PC-9 (cell line): ENCODE measurements around the gene ARHGEF6. TPM values are rescaled to one million over a fixed set of nuclear protein-coding genes. Genes with fewer than 3 reads are reported as not detected.

Experiments used
- BruUV-seq: library from RNA; stranded (reverse); fragments of 400-500 nt; replicated peaks from 2 replicates; lab custom pipeline; 2021; lab: Mats Ljungman, UMichigan
- CTCF ChIA-PET: fragments of 300-600 bp; sonication (Branson Sonifier 250); formaldehyde crosslinking; loops from one replicate; lab custom pipeline; 2022; ENCODE audit warnings: antibody characterized with exemption; lab: Charles Lee
- POLR2A ChIA-PET: fragments of 300-600 bp; sonication (Branson Sonifier 250); formaldehyde crosslinking; loops from one replicate; lab custom pipeline; 2022; ENCODE audit warnings: antibody characterized with exemption; ENCODE audit not compliant: unreplicated experiment; lab: Charles Lee
- DNase-seq, 2 experiments: peaks; one replicate each; pipeline versions ENCODE4 v3.0.0 to v3.0.0-alpha.2; 2015 to 2022; ENCODE audit warnings: mixed read lengths in 1 of 2
- H2AFZ ChIP-seq: fragments of 200-600 bp; sonication (generic); 2 replicates; pipeline ENCODE4 v1.8.1; 2017; ENCODE audit warnings: antibody characterized with exemption
- H3F3A ChIP-seq: fragments of 200-600 bp; sonication (generic); 2 replicates; pipeline ENCODE4 v1.8.1; 2017; ENCODE audit warnings: antibody characterized with exemption, mild to moderate bottlenecking, low read depth; ENCODE audit not compliant: insufficient read depth
- H3K27ac ChIP-seq: fragments of 200-600 bp; sonication (generic); 2 replicates; pipeline ENCODE4 v1.6.1; 2016; ENCODE audit warnings: mixed run types
- H3K27me3 ChIP-seq: fragments of 200-600 bp; sonication (generic); 2 replicates; pipeline ENCODE4 v1.6.1; 2016; ENCODE audit warnings: low read depth, mixed run types; ENCODE audit not compliant: insufficient read depth
- H3K36me3 ChIP-seq: fragments of 200-600 bp; sonication (generic); 2 replicates; pipeline ENCODE4 v1.6.1; 2016; ENCODE audit warnings: low read depth, mixed run types
- H3K4me1 ChIP-seq: fragments of 200-600 bp; sonication (generic); replicated peaks from 2 replicates; pipeline ENCODE4 v1.6.1; 2016; ENCODE audit warnings: mixed run types; ENCODE audit not compliant: insufficient read depth
- H3K4me2 ChIP-seq: fragments of 200-600 bp; sonication (generic); 2 replicates; pipeline ENCODE4 v1.6.1; 2017; ENCODE audit warnings: mixed run types
- H3K4me3 ChIP-seq: fragments of 200-600 bp; sonication (generic); 2 replicates; pipeline ENCODE4 v1.6.1; 2016; ENCODE audit warnings: mixed run types
- H3K79me2 ChIP-seq: fragments of 200-600 bp; sonication (generic); 2 replicates; pipeline ENCODE4 v1.6.1; 2017; ENCODE audit warnings: low read depth, mixed run types
- H3K9me2 ChIP-seq: fragments of 200-600 bp; sonication (generic); 2 replicates; pipeline ENCODE4 v1.8.1; 2017; ENCODE audit warnings: mild to moderate bottlenecking; ENCODE audit not compliant: insufficient read depth
- H3K9me3 ChIP-seq: fragments of 200-600 bp; sonication (generic); 2 replicates; pipeline ENCODE4 v1.8.1; 2016; ENCODE audit warnings: low read depth; ENCODE audit not compliant: insufficient read depth
- H4K20me1 ChIP-seq: fragments of 200-600 bp; sonication (generic); 2 replicates; pipeline ENCODE4 v1.8.1; 2017; ENCODE audit not compliant: insufficient read depth
- CTCF ChIP-seq: fragments of 200-600 bp; sonication (generic); conservative IDR thresholded peaks from 2 replicates; pipeline ENCODE4 v1.6.1; 2017; ENCODE audit warnings: mixed run types, antibody characterized with exemption, mild to moderate bottlenecking, moderate library complexity
- EZH2 ChIP-seq: fragments of 200-600 bp; sonication (generic); IDR thresholded peaks from 2 replicates; pipeline ENCODE4 v1.8.0; 2017; ENCODE audit warnings: antibody characterized with exemption, low read depth
- intact Hi-C: fragments of 100-400 bp; cut with micrococcal nuclease; formaldehyde crosslinking; loops from one replicate; pipeline ENCODE4 v1.10.0; 2022; ENCODE audit not compliant: unreplicated experiment
- total RNA-seq: library from RNA; stranded (reverse); gene quantifications from 2 replicates; pipeline ENCODE4 v1.2.3, GENCODE V29; 2021

ARHGEF6 gene
- total RNA-seq, 1 experiment from 2014 or later, result 0.09 TPM

DNA sequence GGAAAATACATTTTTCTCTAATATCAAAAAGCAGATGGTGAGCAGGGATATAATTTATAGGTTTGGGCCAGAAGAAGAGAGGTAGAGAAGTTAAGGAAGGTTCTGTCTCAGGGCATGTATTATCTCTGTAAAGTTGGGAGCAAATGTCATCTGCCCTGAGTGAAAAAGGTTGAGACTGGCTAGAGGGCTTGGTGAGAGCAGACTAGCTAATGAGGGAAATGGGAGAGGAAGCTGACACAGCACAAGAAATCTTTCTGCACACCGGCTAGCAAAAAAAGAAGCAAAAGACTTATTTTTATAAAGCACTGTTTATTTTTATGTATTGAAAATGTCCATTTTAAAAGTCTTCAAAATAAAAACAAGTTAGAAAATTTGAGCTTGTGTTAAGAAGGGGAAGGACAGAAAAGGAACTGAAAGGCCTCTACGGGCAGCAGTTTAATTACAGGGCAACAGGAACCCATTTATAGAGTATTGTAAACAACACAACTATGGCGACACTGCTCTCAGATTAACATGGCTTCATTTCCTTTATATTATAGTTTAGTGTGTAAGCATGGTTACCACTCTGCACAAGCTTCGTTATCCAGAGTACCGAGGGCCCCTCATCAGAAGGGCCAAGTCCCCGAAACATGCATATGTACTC is 115.4 kb downstream of the ARHGEF6 start:
- CTCF ChIA-PET, result no interaction called here
- Histone ChIP-seq H3K9me3 (peaks cover 4% of the 10 kb centered on the region; the same call in 1 of the 2 replicates), H2AFZ (no peak overlapping the region), H3K4me1 (no peaks in the 10 kb centered on the region), H3K4me3 (no peak overlapping the region), H3K27ac (no peak overlapping the region), H3F3A (no peaks in the 10 kb centered on the region), H4K20me1 (no peaks in the 10 kb centered on the region), H3K79me2 (no peaks in the 10 kb centered on the region), H3K4me2 (no peak overlapping the region), H3K27me3 (no peaks in the 10 kb centered on the region), H3K36me3 (no peaks in the 10 kb centered on the region), H3K9me2 (no peaks in the 10 kb centered on the region)
- TF ChIP-seq CTCF, result no peak
- no peak for TF ChIP-seq EZH2
- no peak for DNase-seq
- POLR2A ChIA-PET, result no interaction called here
- BruUV-seq, result no TSS peak
- intact Hi-C loops, result no loop called here

GRCh38 chrX:136662976-136663375 is 117.8 kb downstream of the ARHGEF6 start:
- Histone ChIP-seq H3K36me3 (no peaks in the 10 kb centered on the region), H3K27me3 (peaks cover 4% of the 10 kb centered on the region; the same call in 1 of the 2 replicates), H3K9me3 (peaks cover 4% of the 10 kb centered on the region; the same call in 1 of the 2 replicates), H3K4me1 (no peaks in the 10 kb centered on the region), H4K20me1 (no peaks in the 10 kb centered on the region), H3K4me2 (no peak overlapping the region), H3K79me2 (no peaks in the 10 kb centered on the region), H3K9me2 (no peaks in the 10 kb centered on the region), H3K27ac (no peak overlapping the region), H3F3A (no peaks in the 10 kb centered on the region), H3K4me3 (no peak overlapping the region), H2AFZ (no peak overlapping the region)
- intact Hi-C loops, result no loop called here
- ChIA-PET POLR2A (no interaction called here), CTCF (no interaction called here)
- DNase-seq, result no peak
- BruUV-seq, result no TSS peak
- TF ChIP-seq CTCF (no peak), EZH2 (no peak)

DNA sequence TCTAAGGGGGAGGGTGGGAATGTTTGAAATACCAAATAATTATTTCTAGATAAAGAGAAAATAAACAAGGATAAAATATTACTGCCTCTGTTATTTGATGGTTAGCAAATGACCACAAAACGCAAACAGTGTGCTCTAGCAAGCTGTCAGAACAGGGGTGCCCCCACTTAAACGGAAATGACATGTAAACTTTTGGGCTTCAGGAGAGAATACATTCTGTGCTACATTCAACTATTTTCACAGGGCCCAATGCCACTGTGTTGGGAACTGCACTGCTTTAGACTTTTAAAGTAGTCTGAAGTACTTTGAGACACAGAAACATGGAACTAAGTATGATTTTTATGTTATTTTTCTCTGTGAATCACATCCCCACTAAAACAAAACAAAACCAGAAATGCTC is 118.6 kb downstream of the ARHGEF6 start:
- Histone ChIP-seq H3K27me3 (peaks cover 12% of the 10 kb centered on the region; the same call in 1 of the 2 replicates), H3K4me1 (no peaks in the 10 kb centered on the region), H3F3A (no peaks in the 10 kb centered on the region), H3K9me2 (no peaks in the 10 kb centered on the region), H3K27ac (no peak overlapping the region), H3K9me3 (peaks cover 4% of the 10 kb centered on the region; the same call in 1 of the 2 replicates), H3K36me3 (no peaks in the 10 kb centered on the region), H3K4me3 (no peak overlapping the region), H3K79me2 (no peaks in the 10 kb centered on the region), H3K4me2 (no peak overlapping the region), H2AFZ (no peak overlapping the region), H4K20me1 (no peaks in the 10 kb centered on the region)
- intact Hi-C loops, result no loop called here
- DNase-seq, result no peak
- no TSS peak for BruUV-seq
- TF ChIP-seq CTCF (no peak), EZH2 (no peak)
- ChIA-PET CTCF (no interaction called here), POLR2A (no interaction called here)
